Astrocyte (in vitro differentiated cells and primary cell): ENCODE measurements around the gene RALGAPA2. TPM values are rescaled to one million over a fixed set of nuclear protein-coding genes. Genes with fewer than 3 reads are reported as not detected.

Experiments
- DNase-seq: peaks from one replicate; pipeline ENCODE4 v3.0.0-alpha.2; 2010; ENCODE audit warnings: low read depth
- FAIRE-seq: peaks from 2 replicates; lab custom pipeline; 2011; peaks lifted over from hg19 to GRCh38; lab: Jason Lieb, UNC
- H2AFZ ChIP-seq: 2 replicates; pipeline ENCODE4 v1.6.0; 2012; ENCODE audit warnings: low read depth, low read length, inconsistent platforms
- H3K27ac ChIP-seq: 2 replicates; pipeline ENCODE4 v1.5.1; 2011; ENCODE audit warnings: low read depth, low read length, inconsistent platforms
- H3K27me3 ChIP-seq: 2 replicates; pipeline ENCODE4 v1.6.0; 2011; ENCODE audit warnings: low read length, inconsistent platforms; ENCODE audit not compliant: insufficient read depth
- H3K36me3 ChIP-seq: 2 replicates; pipeline ENCODE4 v1.5.1; 2011; ENCODE audit warnings: low read length, inconsistent platforms; ENCODE audit not compliant: insufficient read depth
- H3K4me1 ChIP-seq: 2 replicates; pipeline ENCODE4 v1.5.1; 2011; ENCODE audit warnings: low read length, inconsistent platforms; ENCODE audit not compliant: insufficient read depth
- H3K4me2 ChIP-seq: 2 replicates; pipeline ENCODE4 v1.6.0; 2012; ENCODE audit warnings: low read length, inconsistent platforms
- H3K4me3 ChIP-seq: 2 replicates; pipeline ENCODE4 v1.5.1; 2011; ENCODE audit warnings: low read depth, mild to moderate bottlenecking, low read length, inconsistent platforms; ENCODE audit not compliant: insufficient read depth
- H3K79me2 ChIP-seq: 2 replicates; pipeline ENCODE4 v1.6.0; 2012; ENCODE audit warnings: mild to moderate bottlenecking, low read length, inconsistent platforms; ENCODE audit not compliant: insufficient read depth
- H3K9ac ChIP-seq: 2 replicates; pipeline ENCODE4 v1.6.0; 2012; ENCODE audit warnings: mild to moderate bottlenecking, low read length, inconsistent platforms
- H3K9me3 ChIP-seq: 2 replicates; pipeline ENCODE4 v1.5.1; 2012; ENCODE audit warnings: low read depth, mild to moderate bottlenecking, low read length, inconsistent platforms; ENCODE audit not compliant: insufficient read depth
- H4K20me1 ChIP-seq: 2 replicates; pipeline ENCODE4 v1.6.0; 2012; ENCODE audit warnings: low read length, inconsistent platforms; ENCODE audit not compliant: insufficient read depth
- H3K27ac Mint-ChIP-seq: one replicate; pipeline ENCODE4 v1.8.0; 2021; ENCODE audit warnings: mild to moderate bottlenecking, mixed read lengths; ENCODE audit not compliant: unreplicated experiment
- H3K27me3 Mint-ChIP-seq: one replicate; pipeline ENCODE4 v1.8.0; 2021; ENCODE audit warnings: low read depth, mixed read lengths; ENCODE audit not compliant: unreplicated experiment
- H3K36me3 Mint-ChIP-seq: one replicate; pipeline ENCODE4 v1.8.0; 2021; ENCODE audit warnings: low read depth, mixed read lengths; ENCODE audit not compliant: unreplicated experiment
- H3K4me1 Mint-ChIP-seq: one replicate; pipeline ENCODE4 v1.8.0; 2021; ENCODE audit warnings: low read depth, mixed read lengths; ENCODE audit not compliant: unreplicated experiment
- H3K4me3 Mint-ChIP-seq: one replicate; pipeline ENCODE4 v1.8.0; 2021; ENCODE audit warnings: mild to moderate bottlenecking, moderate library complexity, mixed read lengths; ENCODE audit not compliant: unreplicated experiment
- H3K9me3 Mint-ChIP-seq: one replicate; pipeline ENCODE4 v1.8.0; 2021; ENCODE audit warnings: mild to moderate bottlenecking, mixed read lengths; ENCODE audit not compliant: unreplicated experiment
- EZH2 ChIP-seq: IDR thresholded peaks from 2 replicates; pipeline ENCODE4 v1.6.1; 2012; ENCODE audit warnings: mild to moderate bottlenecking, low read length, inconsistent platforms; ENCODE audit not compliant: insufficient read depth
- total RNA-seq: library from RNA; stranded (reverse); gene quantifications from 2 replicates; pipeline ENCODE4 v1.2.1, GENCODE V29; 2021
- TF ChIP-seq, protein P1 (sequence below): IDR thresholded peaks from 2 replicates; pipeline ENCODE4 v1.5.1; 2011; ENCODE audit warnings: low read depth, mild to moderate bottlenecking, inconsistent platforms, low read length, moderate library complexity; ENCODE audit not compliant: insufficient read depth

The RALGAPA2 gene
- total RNA-seq, 1 donor from 2014 or later: 6.6 TPM

DNA sequence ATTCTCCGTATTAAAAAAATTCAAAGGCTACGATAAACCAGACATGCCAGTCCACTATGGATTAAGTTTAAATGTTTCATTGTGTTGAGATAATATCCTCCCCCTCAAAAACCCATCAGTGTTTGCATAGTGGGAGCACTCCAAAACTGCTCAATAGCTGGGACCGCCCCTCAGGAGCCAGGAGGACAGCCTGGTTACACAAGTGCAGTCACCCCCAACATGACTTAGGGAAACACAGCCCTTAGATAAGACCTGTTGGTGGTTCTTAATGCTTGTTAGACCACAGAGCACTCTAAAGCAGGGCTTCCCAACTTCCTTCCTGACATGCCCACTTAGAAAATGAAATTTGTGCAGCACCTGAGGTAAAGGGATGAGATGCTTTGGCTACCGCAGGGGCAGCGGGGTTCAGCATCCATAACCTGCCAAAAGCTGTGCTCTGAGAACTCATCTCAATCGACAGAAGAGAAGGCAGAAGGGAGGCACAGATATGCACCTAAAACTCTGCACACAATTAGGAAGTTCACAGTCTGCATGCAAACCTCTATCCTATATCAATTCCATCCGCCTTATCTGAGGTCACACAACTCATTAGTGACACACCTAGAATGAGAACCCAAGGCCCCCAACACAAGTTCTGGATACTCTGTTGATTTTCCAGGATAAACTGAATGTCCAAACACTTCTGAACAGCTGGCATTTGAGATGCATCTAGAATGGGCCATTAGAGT is 74.3 kb downstream of the RALGAPA2 start:
- Histone ChIP-seq H3K9ac (no peak overlapping the region), H3K36me3 (no peaks in the 10 kb centered on the region), H3K4me1 (no peaks in the 10 kb centered on the region), H3K4me2 (no peak overlapping the region), H3K27me3 (no peaks in the 10 kb centered on the region), H3K4me3 (no peak overlapping the region), H3K27ac (no peak overlapping the region), H2AFZ (no peak overlapping the region), H3K79me2 (no peaks in the 10 kb centered on the region), H3K9me3 (no peaks in the 10 kb centered on the region), H4K20me1 (no peaks in the 10 kb centered on the region)
- H3K9me3 Mint-ChIP-seq: peaks cover 3% of the 10 kb centered on the region
- no peak overlapping the region for H3K27ac Mint-ChIP-seq
- no peaks in the 10 kb centered on the region for H3K27me3 Mint-ChIP-seq
- FAIRE-seq: no peak
- DNase-seq: no peak
- H3K4me3 Mint-ChIP-seq: no peak overlapping the region
- peaks cover 7% of the 10 kb centered on the region for H3K36me3 Mint-ChIP-seq
- no peak for TF ChIP-seq EZH2
- TF ChIP-seq, protein P1, sequence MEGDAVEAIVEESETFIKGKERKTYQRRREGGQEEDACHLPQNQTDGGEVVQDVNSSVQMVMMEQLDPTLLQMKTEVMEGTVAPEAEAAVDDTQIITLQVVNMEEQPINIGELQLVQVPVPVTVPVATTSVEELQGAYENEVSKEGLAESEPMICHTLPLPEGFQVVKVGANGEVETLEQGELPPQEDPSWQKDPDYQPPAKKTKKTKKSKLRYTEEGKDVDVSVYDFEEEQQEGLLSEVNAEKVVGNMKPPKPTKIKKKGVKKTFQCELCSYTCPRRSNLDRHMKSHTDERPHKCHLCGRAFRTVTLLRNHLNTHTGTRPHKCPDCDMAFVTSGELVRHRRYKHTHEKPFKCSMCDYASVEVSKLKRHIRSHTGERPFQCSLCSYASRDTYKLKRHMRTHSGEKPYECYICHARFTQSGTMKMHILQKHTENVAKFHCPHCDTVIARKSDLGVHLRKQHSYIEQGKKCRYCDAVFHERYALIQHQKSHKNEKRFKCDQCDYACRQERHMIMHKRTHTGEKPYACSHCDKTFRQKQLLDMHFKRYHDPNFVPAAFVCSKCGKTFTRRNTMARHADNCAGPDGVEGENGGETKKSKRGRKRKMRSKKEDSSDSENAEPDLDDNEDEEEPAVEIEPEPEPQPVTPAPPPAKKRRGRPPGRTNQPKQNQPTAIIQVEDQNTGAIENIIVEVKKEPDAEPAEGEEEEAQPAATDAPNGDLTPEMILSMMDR: no peak
- peaks cover 4% of the 10 kb centered on the region for H3K4me1 Mint-ChIP-seq

DNA sequence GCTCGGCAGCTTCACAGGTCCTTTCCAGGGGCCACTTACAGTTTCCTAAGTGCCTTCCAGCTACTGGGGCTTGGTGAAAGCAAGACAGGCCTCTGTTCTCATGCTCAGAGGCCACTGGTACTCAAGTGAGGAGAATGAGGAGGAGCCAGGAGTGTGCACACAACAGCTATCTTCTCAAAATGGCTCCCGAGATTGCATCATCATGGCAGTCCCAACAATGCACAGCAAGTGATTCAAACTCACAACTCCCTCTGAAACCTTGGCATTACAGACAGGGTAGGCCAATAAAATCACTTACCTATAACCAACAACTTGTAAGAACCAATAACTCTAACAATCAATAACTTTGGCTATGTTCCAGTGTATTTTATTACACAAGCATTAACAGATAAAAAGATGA is 77.4 kb downstream of the RALGAPA2 start:
- Histone ChIP-seq H3K4me1 (no peaks in the 10 kb centered on the region), H3K27me3 (no peaks in the 10 kb centered on the region), H3K27ac (no peak overlapping the region), H3K9me3 (no peaks in the 10 kb centered on the region), H3K4me2 (no peak overlapping the region), H4K20me1 (no peaks in the 10 kb centered on the region), H3K36me3 (no peaks in the 10 kb centered on the region), H3K4me3 (no peak overlapping the region), H3K9ac (no peak overlapping the region), H3K79me2 (no peaks in the 10 kb centered on the region), H2AFZ (no peak overlapping the region)
- Mint-ChIP-seq H3K27ac (no peak overlapping the region), H3K27me3 (no peaks in the 10 kb centered on the region), H3K4me1 (peaks cover 4% of the 10 kb centered on the region), H3K36me3 (peaks cover 3% of the 10 kb centered on the region), H3K9me3 (peaks cover 3% of the 10 kb centered on the region), H3K4me3 (no peak overlapping the region)
- no peak for FAIRE-seq
- DNase-seq: no peak
- TF ChIP-seq, protein P1: no peak
- TF ChIP-seq EZH2: no peak

DNA sequence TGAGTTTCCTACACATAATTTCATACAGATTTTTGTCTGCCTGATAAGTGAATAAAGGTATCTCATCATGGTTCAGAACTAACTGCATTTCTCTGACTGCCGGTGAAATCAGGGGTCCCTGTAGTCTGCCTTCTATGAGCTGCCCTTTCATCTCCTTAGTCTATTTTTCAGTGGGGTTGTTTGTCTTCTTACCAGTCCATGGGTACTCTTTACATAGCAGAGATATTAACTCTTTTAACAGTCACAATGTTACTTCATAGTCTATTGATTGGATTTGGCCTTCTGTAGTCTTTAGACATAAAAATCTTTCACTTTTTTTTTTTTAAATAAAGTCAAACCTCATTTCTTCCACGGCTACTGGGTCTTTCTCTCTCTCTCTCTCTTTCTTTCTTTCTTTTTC is 79.8 kb downstream of the RALGAPA2 start:
- Histone ChIP-seq H3K4me1 (no peaks in the 10 kb centered on the region), H3K36me3 (no peaks in the 10 kb centered on the region), H2AFZ (no peak overlapping the region), H4K20me1 (no peaks in the 10 kb centered on the region), H3K9me3 (no peaks in the 10 kb centered on the region), H3K4me2 (no peak overlapping the region), H3K4me3 (no peak overlapping the region), H3K27ac (no peak overlapping the region), H3K79me2 (no peaks in the 10 kb centered on the region), H3K9ac (no peak overlapping the region), H3K27me3 (no peaks in the 10 kb centered on the region)
- Mint-ChIP-seq H3K36me3 (no peaks in the 10 kb centered on the region), H3K9me3 (peaks cover 3% of the 10 kb centered on the region), H3K4me1 (no peaks in the 10 kb centered on the region), H3K27me3 (no peaks in the 10 kb centered on the region), H3K27ac (no peak overlapping the region), H3K4me3 (no peak overlapping the region)
- FAIRE-seq (no peak), DNase-seq (no peak)
- TF ChIP-seq, protein P1: no peak
- no peak for TF ChIP-seq EZH2
